K562 (cell line): Measurements from ENCODE around the gene IL2RG. TPM values are rescaled to one million over a fixed set of nuclear protein-coding genes. Genes with fewer than 3 reads are reported as not detected.
A peak's percentile ranks its signal among the peaks of the same experiment; 100 is the strongest.

ENCODE experiments used
- ARID1B ChIP-seq: fragments of 450-650 bp; IDR thresholded peaks from 2 replicates; pipeline ENCODE4 v1.6.1; 2016; ENCODE audit warnings: antibody characterized with exemption, mild to moderate bottlenecking, inconsistent platforms
- BRD9 ChIP-seq: fragments of 450-650 bp; IDR thresholded peaks from 2 replicates; pipeline ENCODE4 v1.6.1; 2018; ENCODE audit warnings: low read depth; ENCODE audit not compliant: partially characterized antibody
- EHMT2 ChIP-seq: fragments of 450-650 bp; IDR thresholded peaks from 2 replicates; pipeline ENCODE4 v1.6.1; 2018; ENCODE audit warnings: antibody characterized with exemption
- EP300 ChIP-seq: IDR thresholded peaks from 2 replicates; pipeline ENCODE4 v1.6.1; 2012; ENCODE audit warnings: low read length, improper control_type of control experiment
- FOXA1 ChIP-seq: fragments of 450-650 bp; IDR thresholded peaks from 2 replicates; pipeline ENCODE4 v1.6.1; 2016; ENCODE audit warnings: mild to moderate bottlenecking, borderline replicate concordance
- HMG20B ChIP-seq: fragments of 250-450 bp; sonication (Bioruptor Pico); IDR thresholded peaks from 2 replicates; pipeline ENCODE4 v1.5.0; 2021; ENCODE audit warnings: mild to moderate bottlenecking
- HOXB6 ChIP-seq: fragments of 250-450 bp; sonication (Bioruptor Pico); IDR thresholded peaks from 2 replicates; pipeline ENCODE4 v1.5.1; 2022; ENCODE audit warnings: mild to moderate bottlenecking, borderline replicate concordance
- JUND ChIP-seq, 2 experiments: IDR thresholded peaks; 2 replicates in 1 of 2; 3 replicates in 1 of 2; pipeline ENCODE4 v1.6.1; 2011; ENCODE audit warnings: borderline replicate concordance in 2 of 2, low read depth in 2 of 2, low read length in 2 of 2, improper control_type of control experiment in 1 of 2, missing biosample characterization in 1 of 2, missing genetic modification characterization in 1 of 2, missing genetic modification reagents in 1 of 2
- KHSRP ChIP-seq: fragments of 450-650 bp; IDR thresholded peaks from 2 replicates; pipeline ENCODE4 v1.6.1; 2017
- MCM3 ChIP-seq: fragments of 450-650 bp; IDR thresholded peaks from 2 replicates; pipeline ENCODE4 v1.6.1; 2016
- NFXL1 ChIP-seq: fragments of 450-650 bp; formaldehyde crosslinking; IDR thresholded peaks from 2 replicates; pipeline ENCODE4 v1.4.0; 2021; ENCODE audit warnings: mild to moderate bottlenecking
- NFYB ChIP-seq: IDR thresholded peaks from 2 replicates; pipeline ENCODE4 v1.6.1; 2011; ENCODE audit warnings: mild to moderate bottlenecking, moderate library complexity; ENCODE audit not compliant: insufficient read length; ENCODE audit errors: extremely low read depth
- NRF1 ChIP-seq, 2 experiments: fragments of 450-650 bp; IDR thresholded peaks in 1 of 2; conservative IDR thresholded peaks in 1 of 2; 2 replicates each; pipeline ENCODE4 v1.6.1; 2014; ENCODE audit warnings: mild to moderate bottlenecking in 2 of 2
- POU5F1 ChIP-seq: fragments of 150-350 bp; IDR thresholded peaks from 2 replicates; pipeline ENCODE4 v1.6.1; 2014; ENCODE audit warnings: borderline replicate concordance, low read length, low read depth, mild to moderate bottlenecking; ENCODE audit not compliant: partially characterized antibody
- RBM25 ChIP-seq: fragments of 200-400 bp; formaldehyde crosslinking; IDR thresholded peaks from 2 replicates; pipeline ENCODE4 v1.6.1; 2018; ENCODE audit warnings: low read length, low read depth, moderate library complexity; ENCODE audit not compliant: severe bottlenecking
- SIN3B ChIP-seq: fragments of 450-650 bp; IDR thresholded peaks from 2 replicates; pipeline ENCODE4 v1.6.1; 2017; ENCODE audit warnings: low read depth, mild to moderate bottlenecking, moderate library complexity
- TCFL5 ChIP-seq: fragments of 250-450 bp; sonication (Bioruptor Pico); conservative IDR thresholded peaks from 2 replicates; pipeline ENCODE4 v1.6.1; 2021; ENCODE audit warnings: mild to moderate bottlenecking, moderate library complexity, matching md5 sums
- TEAD2 ChIP-seq: fragments of 450-650 bp; IDR thresholded peaks from 2 replicates; pipeline ENCODE4 v1.6.1; 2016; ENCODE audit warnings: missing genetic modification characterization, control low read depth, missing compliant biosample characterization
- THAP7 ChIP-seq: fragments of 250-450 bp; sonication (Bioruptor Pico); IDR thresholded peaks from 2 replicates; pipeline ENCODE4 v1.5.0; 2021
- ZFP1 ChIP-seq: fragments of 450-650 bp; formaldehyde crosslinking; IDR thresholded peaks from 2 replicates; pipeline ENCODE4 v1.4.0; 2020; ENCODE audit warnings: mild to moderate bottlenecking, mixed read lengths
- ZFX ChIP-seq: sonication (generic); formaldehyde crosslinking; IDR thresholded peaks from 2 replicates; pipeline ENCODE4 v1.8.0; 2022; ENCODE audit warnings: mild to moderate bottlenecking, missing genetic modification reagents, moderate library complexity
- ZNF23 ChIP-seq: fragments of 250-450 bp; sonication (Bioruptor Pico); IDR thresholded peaks from 2 replicates; pipeline ENCODE4 v1.4.0; 2020; ENCODE audit warnings: mild to moderate bottlenecking
- ZNF277 ChIP-seq: fragments of 250-450 bp; sonication (Bioruptor Pico); IDR thresholded peaks from 2 replicates; pipeline ENCODE4 v1.8.0; 2022; ENCODE audit warnings: inconsistent platforms, mild to moderate bottlenecking, moderate library complexity, borderline replicate concordance
- ZNF445 ChIP-seq: fragments of 250-450 bp; sonication (Bioruptor Pico); IDR thresholded peaks from 2 replicates; pipeline ENCODE4 v1.4.0; 2020; ENCODE audit warnings: low read depth, mild to moderate bottlenecking, moderate library complexity
- ZNF551 ChIP-seq: fragments of 250-450 bp; sonication (Bioruptor Pico); IDR thresholded peaks from 2 replicates; pipeline ENCODE4 v1.5.0; 2021; ENCODE audit warnings: mild to moderate bottlenecking, moderate library complexity
- ZNF592 ChIP-seq: fragments of 450-650 bp; IDR thresholded peaks from 2 replicates; pipeline ENCODE4 v1.6.1; 2017; ENCODE audit warnings: antibody characterized with exemption, mild to moderate bottlenecking
- polyA plus RNA-seq, 8 experiments: library from polyadenylated mRNA; depleted of rRNA in 4 of 8; stranded (reverse) in 5 of 8; unstranded in 3 of 8; fragments of >200 nt; fragmentation: Nextera tagmentation in 2 of 8; fragmentation: Illumina TruSeq in 1 of 8; extraction: Ambion mirVana in 2 of 8; extraction: Trizol in 1 of 8; gene quantifications; 2 replicates each; pipeline versions ENCODE4 v1.2.1 to v1.2.3, GENCODE V29; 2011 to 2014; ENCODE audit warnings: inconsistent platforms in 1 of 8, missing spikeins in 1 of 8
- total RNA-seq, 7 experiments: library from RNA; depleted of rRNA in 6 of 7; stranded (reverse); fragments of >200 nt in 6 of 7; fragmentation: Illumina TruSeq in 2 of 7; extraction: Trizol in 2 of 7; gene quantifications; 2 replicates each; pipeline versions ENCODE4 v1.2.1 to v1.2.3, GENCODE V29; 2011 to 2021; ENCODE audit warnings: low replicate concordance in 1 of 7

The IL2RG gene
- total and polyA plus RNA-seq, 9 of the 15 experiments (the other 6 are each of a cell fraction or from before 2014, with no cell fraction given) = 5.5 to 55.4 (median 19.7) TPM

GRCh38 chrX:71106427-71106826 lies 5.0 kb downstream of the IL2RG start, which contains the start of gene CXorf65 (continued):
- no peak for TF ChIP-seq BRD9
- TF ChIP-seq POU5F1 = no peak
- TF ChIP-seq EP300 = no peak
- TF ChIP-seq NRF1 (conservative IDR thresholded peaks at IDR 0.05 in 1 of 2, IDR thresholded peaks at IDR 0.05 in 1 of 2) = no peak
- no peak for TF ChIP-seq ZFX (CRISPR knock-in tag)
- TF ChIP-seq ARID1B = 0 out of 2 replicates have a peak, but pooled peaks have one; percentile 12
- no peak for TF ChIP-seq TCFL5 (CRISPR knock-in tag)
- TF ChIP-seq NFYB = peak; percentile 31
- TF ChIP-seq ZNF445 (CRISPR knock-in tag) = no peak
- no peak for TF ChIP-seq RBM25
- TF ChIP-seq ZNF277 (CRISPR knock-in tag) = no peak
- no peak for TF ChIP-seq TEAD2 (tag)
- TF ChIP-seq JUND (IDR thresholded peaks at IDR 0.05; ENCODE audit: borderline replicate concordance, low read depth, low read length) = peak; percentile 75; the same call in 1 of the 2 replicates
- peak; percentile 31; the same call in 1 of the 3 replicates for TF ChIP-seq JUND (tag; IDR thresholded peaks at IDR 0.05; ENCODE audit: borderline replicate concordance, low read depth, low read length)
- TF ChIP-seq FOXA1 = no peak
- TF ChIP-seq NFXL1 = no peak
- TF ChIP-seq ZNF23 (CRISPR knock-in tag) = no peak
- TF ChIP-seq THAP7 (CRISPR knock-in tag) = no peak
- TF ChIP-seq HMG20B (CRISPR knock-in tag) = no peak
- no peak for TF ChIP-seq KHSRP
- TF ChIP-seq MCM3 = no peak
- TF ChIP-seq ZNF592 = peak; percentile 69
- no peak for TF ChIP-seq HOXB6 (CRISPR knock-in tag)
- 0 out of 2 replicates have a peak, but pooled peaks have one; percentile 21 for TF ChIP-seq EHMT2
- no peak for TF ChIP-seq SIN3B
- no peak for TF ChIP-seq ZFP1
- no peak for TF ChIP-seq ZNF551 (CRISPR knock-in tag)
